ENCODE measurements around the gene SCN7A.

The SCN7A gene

DNA sequence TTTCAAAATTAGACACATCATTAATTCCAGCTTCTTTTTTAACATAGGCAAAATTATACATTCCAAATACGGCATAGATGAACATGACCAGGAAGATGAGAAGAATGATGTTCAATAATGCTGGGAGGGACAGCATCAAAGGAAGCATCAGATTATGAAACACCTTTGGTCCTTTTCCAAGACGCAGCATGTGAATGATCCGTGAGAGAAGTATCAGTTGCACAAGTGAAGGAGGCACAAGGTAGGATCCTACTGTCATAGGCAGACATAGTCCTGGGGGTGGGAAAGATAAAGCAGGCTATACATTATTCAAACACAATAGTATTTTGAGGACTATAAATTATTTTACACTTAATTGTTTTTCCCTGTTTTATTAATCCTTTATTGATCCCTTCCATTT, 87.7 kb downstream of the SCN7A start:
- no peak for DNase-seq (ENCODE audit: low read depth, low spot score)
- H3K27ac ChIP-seq, result no peak overlapping the region

DNA sequence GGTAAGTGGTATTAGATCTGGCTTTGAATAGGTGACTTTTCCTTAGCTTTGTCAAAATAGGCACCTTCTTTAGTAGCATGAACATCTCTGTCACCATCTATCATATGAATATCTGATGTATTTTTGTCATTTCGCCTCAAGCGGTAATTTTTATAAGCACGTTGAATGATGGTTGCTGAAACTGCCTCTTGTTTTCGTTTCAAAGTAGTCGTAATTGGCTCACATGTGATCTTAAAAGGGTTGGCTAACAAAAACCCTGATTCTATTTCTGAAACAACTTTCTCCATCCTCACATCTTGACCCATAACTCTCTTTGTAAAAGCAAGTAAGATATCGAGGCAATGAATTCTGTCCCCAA, 88.5 kb downstream of the SCN7A start:
- no peak overlapping the region for H3K27ac ChIP-seq
- no peak for DNase-seq (ENCODE audit: low read depth, low spot score)

GRCh38 chr2:166404831-166405568, 89.0 kb downstream of the SCN7A start:
- DNase-seq (ENCODE audit: low read depth, low spot score), result no peak

DNA sequence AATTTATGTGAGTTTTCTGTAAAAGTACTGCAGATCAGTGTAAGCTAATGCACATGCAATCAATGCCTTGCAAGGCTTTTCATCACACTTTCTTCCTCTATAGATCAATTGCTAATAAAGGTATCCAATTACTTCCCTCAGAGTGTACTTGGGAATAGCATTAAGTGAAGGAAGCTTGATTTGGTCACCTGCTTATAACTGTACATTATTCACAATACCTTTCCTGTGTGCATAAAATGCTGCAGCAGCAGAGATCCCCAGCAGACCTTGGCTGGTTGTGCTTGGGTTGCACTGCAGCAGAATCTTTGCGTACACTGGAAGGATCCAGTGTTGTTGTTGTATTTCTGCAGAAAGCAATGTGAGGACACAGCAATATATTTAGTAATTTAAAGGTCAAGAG, 99.8 kb downstream of the SCN7A start:
- H3K27ac ChIP-seq, result no peak overlapping the region
- no peak for DNase-seq (ENCODE audit: low read depth, low spot score)

More at GRCh38 chr2:166404831-166405568, 89.0 kb downstream of the SCN7A start:
- H3K27ac ChIP-seq, result no peak overlapping the region

- DNase-seq (ENCODE audit: low read depth, low spot score), result no peak
- no peak overlapping the region for H3K27ac ChIP-seq
Measured at GRCh38 chr2:166393008-166393407, 101.0 kb downstream of the SCN7A start.

DNA sequence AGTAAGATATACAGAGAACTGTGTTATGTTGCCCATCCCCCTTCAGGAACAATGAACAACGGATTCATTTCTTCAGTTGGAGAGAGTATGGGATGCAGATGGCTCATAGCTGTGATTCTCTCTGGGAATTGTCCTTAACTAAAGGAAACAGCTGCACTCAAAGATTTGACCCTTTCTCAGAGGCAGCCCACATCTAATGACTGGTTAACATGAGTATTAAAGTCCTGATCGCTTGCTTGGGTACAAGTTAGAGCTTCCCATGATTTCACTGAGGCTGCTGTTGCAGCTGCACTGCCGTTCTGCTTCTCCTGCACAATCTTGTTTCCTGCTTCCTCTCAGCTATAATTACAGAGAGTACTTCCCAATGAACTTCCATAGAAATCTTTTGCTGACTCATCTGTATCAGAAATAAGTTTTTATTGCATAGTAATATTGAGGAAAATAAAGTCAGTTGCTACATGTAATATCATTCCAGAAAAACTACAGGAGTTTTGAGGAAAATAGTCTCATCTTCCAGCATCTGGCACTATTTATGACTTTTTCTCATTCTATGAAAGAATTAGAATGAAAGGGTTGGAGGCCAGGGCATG, 105.5 kb downstream of the SCN7A start:
- DNase-seq (ENCODE audit: low read depth, low spot score), result no peak
- H3K27ac ChIP-seq, result no peak overlapping the region

GRCh38 chr2:166385313-166385712, 108.7 kb downstream of the SCN7A start:
- no peak for DNase-seq (ENCODE audit: low read depth, low spot score)
- no peak overlapping the region for H3K27ac ChIP-seq

DNA sequence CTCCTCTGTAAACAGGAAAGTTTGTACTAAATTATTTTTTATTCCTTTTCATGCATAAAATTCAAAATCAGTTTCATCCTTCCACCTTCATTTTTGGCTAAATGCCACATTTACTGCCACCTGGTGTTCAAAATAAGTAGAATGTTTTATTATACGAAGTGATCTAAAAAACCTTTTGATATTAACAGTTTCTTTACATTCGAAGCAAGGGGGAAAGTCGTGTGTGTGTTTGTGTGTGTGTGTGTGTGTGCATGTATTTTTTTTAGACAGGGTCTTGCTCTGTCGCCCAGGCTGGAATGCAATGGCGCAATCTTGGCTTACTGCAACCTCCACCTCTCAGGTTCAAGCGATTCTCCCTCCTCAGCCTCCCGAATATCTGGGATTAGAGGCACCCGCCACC, 109.3 kb downstream of the SCN7A start:
- no peak for DNase-seq (ENCODE audit: low read depth, low spot score)
- no peak overlapping the region for H3K27ac ChIP-seq

- no peak for DNase-seq (ENCODE audit: low read depth, low spot score)
- H3K27ac ChIP-seq, result no peak overlapping the region
Measured at GRCh38 chr2:166382448-166382847, 111.6 kb downstream of the SCN7A start.

- H3K27ac ChIP-seq, result no peak overlapping the region
Measured at GRCh38 chr2:166380615-166381014, 113.4 kb downstream of the SCN7A start.

DNA sequence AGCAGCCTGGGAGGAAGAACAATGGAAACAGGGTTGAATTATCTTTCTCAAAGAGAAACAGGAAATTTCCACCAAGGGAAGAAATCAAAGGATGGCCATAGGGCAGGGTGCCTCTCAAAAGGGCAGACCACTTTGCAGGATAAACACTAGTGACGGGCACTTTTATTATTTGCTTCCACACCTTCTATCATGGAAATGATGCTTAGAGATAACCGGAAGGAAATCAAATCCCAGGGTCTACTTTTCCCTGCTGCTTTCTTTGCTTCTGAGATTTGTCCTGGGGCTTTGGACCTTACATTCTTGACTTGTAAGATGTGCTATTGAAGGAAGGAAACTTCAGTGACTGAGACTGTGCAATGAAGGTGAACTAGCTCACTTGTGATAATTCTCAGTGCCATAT, 117.2 kb downstream of the SCN7A start:
- no peak for DNase-seq (ENCODE audit: low read depth, low spot score)

More at GRCh38 chr2:166380615-166381014, 113.4 kb downstream of the SCN7A start:
- no peak for DNase-seq (ENCODE audit: low read depth, low spot score)

DNA sequence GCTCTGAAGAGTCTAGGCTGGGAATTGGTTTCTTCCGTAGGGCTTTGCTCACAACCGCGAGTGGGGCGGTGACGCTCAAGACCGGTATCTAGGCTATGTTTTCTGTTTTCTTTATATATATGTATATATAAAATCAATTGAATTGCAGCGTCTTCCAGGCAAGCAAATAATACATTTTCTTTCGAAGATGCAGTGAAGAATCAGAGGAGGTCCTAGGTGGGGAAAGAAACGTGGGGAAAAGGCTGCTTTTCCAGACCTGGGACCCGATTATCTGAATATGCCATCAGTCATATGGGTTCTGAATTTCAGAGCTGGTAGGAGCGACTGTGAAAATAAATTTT, 117.6 kb downstream of the SCN7A start:
- H3K27ac ChIP-seq, result no peak overlapping the region
- no peak for DNase-seq (ENCODE audit: low read depth, low spot score)

More for the DNA sequence above, 117.2 kb downstream of the SCN7A start:
- H3K27ac ChIP-seq, result no peak overlapping the region

DNA sequence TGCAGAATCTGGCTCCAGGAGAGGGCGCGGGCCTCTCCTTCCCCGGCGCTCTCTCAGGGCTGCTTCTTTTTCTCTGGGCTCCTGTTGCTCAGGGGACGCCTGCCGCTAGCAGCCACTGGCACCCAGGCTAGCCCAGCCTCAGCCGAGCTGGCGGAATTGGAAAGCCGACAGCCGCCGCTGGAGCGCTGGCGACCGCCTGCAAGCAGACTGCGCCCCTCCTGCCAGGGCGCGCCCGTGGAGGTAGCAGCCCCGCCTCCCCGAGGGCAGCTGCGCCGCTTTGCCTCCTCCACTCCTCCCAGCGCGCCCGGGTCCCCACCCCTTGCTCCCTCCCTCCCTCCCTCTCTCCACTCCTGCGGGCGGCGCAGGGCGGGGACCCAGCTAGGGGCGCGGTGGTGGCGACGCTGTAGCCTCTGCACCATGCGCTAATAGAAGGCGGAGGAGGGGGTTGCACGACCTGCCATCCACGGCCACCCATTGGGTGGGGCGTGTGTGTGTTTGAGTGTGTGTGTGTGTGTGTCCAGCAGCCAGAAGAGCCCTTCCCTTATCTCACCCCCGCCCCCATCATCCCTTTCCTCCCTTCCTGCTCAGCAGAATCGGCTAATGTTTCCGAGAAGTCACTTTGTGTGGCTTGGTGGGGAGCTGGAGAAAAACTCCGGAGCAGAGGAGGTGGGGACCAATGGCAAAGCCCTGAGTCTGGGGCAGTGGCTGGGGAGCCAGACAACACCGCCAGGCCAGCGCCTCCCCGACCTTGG, 118.1 kb downstream of the SCN7A start, which contains the start of gene SCN9A:
SCN9A (minus strand) TSS at position 209 of the 752 bp plus-strand sequence. CDS start 64,188 bp downstream, outside the sequence.
- no peak within 1 kb of the TSS for H3K27ac ChIP-seq
- no peak for DNase-seq (ENCODE audit: low read depth, low spot score)

DNA sequence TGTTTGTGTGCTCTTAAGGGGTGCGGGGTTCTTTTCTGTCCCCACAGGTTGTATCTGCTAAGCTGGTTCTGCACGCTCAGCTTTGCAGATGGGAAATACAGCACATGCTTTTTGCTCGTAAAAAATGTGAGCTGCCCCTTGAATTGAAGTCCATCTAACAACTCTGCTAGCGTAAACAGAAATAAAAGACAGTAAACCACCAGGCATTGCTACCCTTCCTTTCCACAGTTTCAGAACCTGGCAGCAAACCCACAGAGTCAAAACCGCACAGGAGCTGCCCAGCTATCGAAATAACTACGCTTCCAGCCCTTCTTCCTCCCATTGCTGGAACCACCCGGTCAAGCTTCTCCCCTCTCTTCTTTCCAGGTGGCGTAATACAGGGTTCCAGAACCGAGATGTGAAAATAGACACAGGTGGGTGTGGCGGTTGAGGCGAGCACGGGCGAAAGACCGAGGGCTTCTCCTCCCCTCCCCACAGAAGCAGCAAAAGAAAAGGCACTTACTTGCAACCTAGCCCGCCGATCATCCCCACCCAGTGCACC, 118.8 kb downstream of the SCN7A start:
- DNase-seq (ENCODE audit: low read depth, low spot score), result no peak
- H3K27ac ChIP-seq, result no peak overlapping the region

DNA sequence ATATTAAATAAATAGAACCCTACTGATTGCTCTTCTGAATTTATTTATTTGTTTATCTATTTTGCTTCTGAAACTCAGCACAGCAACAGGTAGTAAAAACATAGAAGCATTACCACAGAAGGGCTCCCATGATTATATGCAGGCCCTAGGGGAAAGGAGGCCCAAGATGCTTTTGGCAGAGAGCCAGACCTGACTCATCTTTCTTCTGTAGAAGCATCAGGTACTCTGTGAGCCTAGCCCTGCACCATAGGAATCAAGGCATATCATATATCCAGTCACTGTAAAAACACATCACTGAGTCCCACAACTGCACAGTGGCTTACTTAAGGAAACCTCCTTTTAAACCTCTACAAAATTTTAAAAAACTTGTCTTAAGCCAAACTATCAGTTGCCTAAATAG, 120.1 kb downstream of the SCN7A start:
- DNase-seq (ENCODE audit: low read depth, low spot score), result peak; percentile 66
- H3K27ac ChIP-seq, result no peak overlapping the region

- no peak for DNase-seq (ENCODE audit: low read depth, low spot score)
- no peak overlapping the region for H3K27ac ChIP-seq
Measured at GRCh38 chr2:166373539-166373938, 120.5 kb downstream of the SCN7A start.

- no peak overlapping the region for H3K27ac ChIP-seq
- DNase-seq (ENCODE audit: low read depth, low spot score), result no peak
Measured at GRCh38 chr2:166373105-166373504, 120.9 kb downstream of the SCN7A start.

DNA sequence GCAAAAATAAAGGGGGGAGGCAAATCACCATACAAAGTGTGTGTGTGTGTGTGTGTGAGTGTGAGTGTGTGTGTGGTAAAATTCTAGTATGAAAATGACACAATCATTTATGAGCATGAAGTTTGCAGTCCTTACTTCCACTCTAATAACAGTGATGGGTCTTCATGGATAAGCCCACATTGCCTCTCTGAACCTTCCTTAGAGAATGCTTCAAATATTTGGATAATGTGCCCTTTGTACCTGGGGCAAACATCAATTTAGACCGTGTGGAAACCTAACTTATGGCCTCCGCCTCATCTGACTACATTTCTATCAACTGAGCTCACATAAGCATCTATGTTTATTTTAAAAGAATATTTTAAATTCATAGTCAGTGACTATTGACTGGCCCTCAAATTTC, 122.0 kb downstream of the SCN7A start:
- DNase-seq (ENCODE audit: low read depth, low spot score), result no peak
- no peak overlapping the region for H3K27ac ChIP-seq

- no peak overlapping the region for H3K27ac ChIP-seq
- no peak for DNase-seq (ENCODE audit: low read depth, low spot score)
Measured at GRCh38 chr2:166365803-166366420, 128.1 kb downstream of the SCN7A start.

- no peak overlapping the region for H3K27ac ChIP-seq
- DNase-seq (ENCODE audit: low read depth, low spot score), result no peak
Measured at GRCh38 chr2:166365239-166365638, 128.8 kb downstream of the SCN7A start.
